ENCODE data around the gene EFNB1. TPM values are rescaled to one million over a fixed set of nuclear protein-coding genes. Genes with fewer than 3 reads are reported as not detected.

The EFNB1 gene
- total RNA-seq, 1 experiment from 2014 or later, result 16.4 TPM

- Mint-ChIP-seq H3K36me3 (no peaks in the 10 kb centered on the region), H3K27me3 (ENCODE audit: low read depth) (peaks cover 63% of the 10 kb centered on the region), H3K4me1 (peaks cover 5% of the 10 kb centered on the region; the same call in 1 of the 2 replicates), H3K27ac (no peak overlapping the region), H3K4me3 (no peak overlapping the region), H3K9me3 (no peaks in the 10 kb centered on the region)
- CTCF ChIA-PET, result interaction anchor here (1.3 to 3.4 kb wide), 9 partner anchors 70 to 564 kb away, joined by 3 to 26 read pairs (median 6); no protein-coding TSS in a partner anchor
- TF ChIP-seq ETV6 (CRISPR knock-in tag; IDR thresholded peaks at IDR 0.05) (no peak), RELA (CRISPR knock-in tag; IDR thresholded peaks at IDR 0.05; ENCODE audit: borderline replicate concordance) (no peak), TCF7 (CRISPR knock-in tag; IDR thresholded peaks at IDR 0.05; ENCODE audit: low read depth) (no peak), USF2 (CRISPR knock-in tag; IDR thresholded peaks at IDR 0.05) (no peak)
- no peak for DNase-seq (ENCODE audit: low spot score)
- no peak for ATAC-seq
- POLR2A ChIA-PET, result no interaction called here
Measured at GRCh38 chrX:68823413-68824151, 5.2 kb upstream of the EFNB1 start.

GRCh38 chrX:68824152-68824433 is 4.7 kb upstream of the EFNB1 start:
- no peak for ATAC-seq
- CTCF ChIA-PET, result no interaction called here
- H3K4me3 Mint-ChIP-seq, result no peak overlapping the region
- no peak overlapping the region for H3K27ac Mint-ChIP-seq
- H3K27me3 Mint-ChIP-seq (ENCODE audit: low read depth), result peaks cover 68% of the 10 kb centered on the region
- no peaks in the 10 kb centered on the region for H3K36me3 Mint-ChIP-seq
- no peaks in the 10 kb centered on the region for H3K9me3 Mint-ChIP-seq
- TF ChIP-seq USF1 (CRISPR knock-in tag; IDR thresholded peaks at IDR 0.05) (no peak), ARID4B (CRISPR knock-in tag; IDR thresholded peaks at IDR 0.05; ENCODE audit: borderline replicate concordance) (no peak), ERG (CRISPR knock-in tag; IDR thresholded peaks at IDR 0.05) (no peak), TP53 (CRISPR knock-in tag; IDR thresholded peaks at IDR 0.05) (no peak), GTF2I (CRISPR knock-in tag; conservative IDR thresholded peaks at IDR 0.05) (no peak), CDX4 (CRISPR knock-in tag; IDR thresholded peaks at IDR 0.05; ENCODE audit: borderline replicate concordance) (no peak), NFATC4 (CRISPR knock-in tag; IDR thresholded peaks at IDR 0.05) (no peak), SMAD3 (CRISPR knock-in tag; IDR thresholded peaks at IDR 0.05; ENCODE audit: borderline replicate concordance) (no peak), ZNF138 (CRISPR knock-in tag; conservative IDR thresholded peaks at IDR 0.05) (no peak), E2F1 (CRISPR knock-in tag; IDR thresholded peaks at IDR 0.05) (no peak), ZBTB43 (CRISPR knock-in tag; IDR thresholded peaks at IDR 0.05) (no peak), EMX1 (CRISPR knock-in tag; IDR thresholded peaks at IDR 0.05) (no peak), CBFB (CRISPR knock-in tag; IDR thresholded peaks at IDR 0.05; ENCODE audit: low read depth) (no peak)
- H3K4me1 Mint-ChIP-seq, result peaks cover 5% of the 10 kb centered on the region; the same call in 1 of the 2 replicates
- POLR2A ChIA-PET, result no interaction called here
- DNase-seq (ENCODE audit: low spot score), result no peak

Measured in WTC11 (cell line).